ENCODE results near the gene RASSF3. TPM values are rescaled to one million over a fixed set of nuclear protein-coding genes. Genes with fewer than 3 reads are reported as not detected.

The RASSF3 gene
- total and polyA plus RNA-seq, 10 of the 15 experiments (the other 5 are each of a cell fraction or from before 2014, with no cell fraction given) = 6.9 to 62.4 (median 30.3) TPM

DNA sequence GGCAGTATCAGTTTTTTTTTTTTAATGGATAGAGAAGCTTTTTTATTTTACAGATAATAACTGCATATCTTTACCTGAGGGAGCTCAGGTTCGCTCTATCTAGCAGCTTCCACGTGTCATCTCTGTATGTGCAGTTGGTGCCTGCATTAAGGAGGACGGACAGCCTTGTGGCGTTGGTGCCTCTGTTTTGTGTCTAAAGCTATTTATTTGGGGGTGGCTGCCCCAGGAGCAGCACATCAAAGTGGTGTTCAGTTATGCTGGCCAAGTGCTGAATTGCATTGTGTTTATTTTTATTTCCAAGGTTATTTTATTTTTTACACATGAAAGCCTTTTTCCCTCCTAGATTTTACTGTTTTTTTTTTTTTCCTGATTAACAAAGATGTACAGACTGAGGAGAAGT lies 59.7 kb downstream of the RASSF3 start:
- H3K79me2 ChIP-seq (ENCODE audit: control insufficient read depth, insufficient read depth, low read length) = peaks cover 96% of the 10 kb centered on the region
- intact Hi-C loops (cut with micrococcal nuclease; ENCODE audit: unreplicated experiment) (no loop called here), in situ Hi-C loops (cut with MboI) (no loop called here)
- DNase-seq (ENCODE audit: low read depth, low spot score) (no peak), ATAC-seq (peak; percentile 14), FAIRE-seq (no peak)
- H4K20me1 ChIP-seq (ENCODE audit: control insufficient read depth, insufficient read depth) = no peaks in the 10 kb centered on the region
- peak overlapping the region; percentile 99 for H3K4me2 ChIP-seq (ENCODE audit: control insufficient read depth, insufficient read depth)
- no peaks in the 10 kb centered on the region for H3K27me3 ChIP-seq (replicated peaks in 1 of 2; ENCODE audit: control insufficient read depth in 2 of 2, insufficient read depth in 2 of 2, low read length in 1 of 2)
- SMC1A ChIA-PET (ENCODE audit: uncharacterized antibody, unreplicated experiment) = interaction anchor here (0.6 to 7.6 kb wide), 18 partner anchors 9 to 483 kb away, joined by 3 to 62 read pairs (median 5); partner anchors contain the start of gene RASSF3
- H2AFZ ChIP-seq (ENCODE audit: control insufficient read depth, low read depth, low read length) = no peak overlapping the region
- TF ChIP-seq BHLHE40 (IDR thresholded peaks at IDR 0.05; ENCODE audit: borderline replicate concordance in 1 of 2, low read depth in 2 of 2, low read length in 1 of 2) = no peak
- 0 out of 2 replicates have a peak, but pooled peaks have one; percentile 0 for TF ChIP-seq POLR2A (IDR thresholded peaks at IDR 0.05; ENCODE audit: low read depth, low read length)
- no peak for TF ChIP-seq YBX1 (IDR thresholded peaks at IDR 0.05)
- TF ChIP-seq SREBF1 (IDR thresholded peaks at IDR 0.05; ENCODE audit: low read length) = no peak
- TF ChIP-seq CBX5 (IDR thresholded peaks at IDR 0.05; ENCODE audit: low read depth) = no peak
- TF ChIP-seq BCL11A (IDR thresholded peaks at IDR 0.05; ENCODE audit: low read depth, low read length) = no peak
- no peak for TF ChIP-seq MTA2 (IDR thresholded peaks at IDR 0.05; ENCODE audit: low read depth)
- TF ChIP-seq NFYA (IDR thresholded peaks at IDR 0.05; ENCODE audit: borderline replicate concordance, low read depth, low read length) = no peak
- peak overlapping the region; percentile 91 for H3K27ac ChIP-seq (ENCODE audit: control insufficient read depth, insufficient read depth)
- peak overlapping the region; percentile 77 for H3K9ac ChIP-seq (ENCODE audit: control insufficient read depth, insufficient read depth, low read length)
- POLR2A ChIA-PET = interaction anchor here (0.5 to 1.7 kb wide), 11 partner anchors 9 to 205 kb away, joined by 4 to 27 read pairs (median 5); partner anchors contain the start of gene RASSF3
- CTCF ChIA-PET = interaction anchor here (0.6 to 1.7 kb wide), 11 partner anchors 12 to 1231 kb away, joined by 3 to 14 read pairs (median 5); no protein-coding TSS in a partner anchor
- no peaks in the 10 kb centered on the region; a peak in 2 of 4 replicates for H3K36me3 ChIP-seq (ENCODE audit: control insufficient read depth in 2 of 2, insufficient read depth in 2 of 2, low read length in 1 of 2)
- H3K9me3 ChIP-seq (replicated peaks; ENCODE audit: control insufficient read depth, insufficient read depth, low read length) = no peaks in the 10 kb centered on the region
- no TSS peak for BruUV-seq (replicated peaks)
- H3K4me3 ChIP-seq = peak overlapping the region; percentile 74
- 41% methylated on average over 4 of the region's 4 CpGs for WGBS (ENCODE audit: insufficient coverage, insufficient replicate concordance, low lambda C conversion rate, missing lambda C conversion rate)
- RAD21 ChIA-PET (ENCODE audit: unreplicated experiment) = interaction anchor here (0.7 to 2.4 kb wide), 15 partner anchors 9 to 495 kb away, joined by 3 to 19 read pairs (median 5); partner anchors contain the start of gene RASSF3
- peaks cover 74% of the 10 kb centered on the region for H3K4me1 ChIP-seq (ENCODE audit: control insufficient read depth, insufficient read depth, low read length)
